ENCODE results near the gene CENPI. TPM values are rescaled to one million over a fixed set of nuclear protein-coding genes. Genes with fewer than 3 reads are reported as not detected.

CENPI gene
- total RNA-seq, 6 experiments from 2014 or later: 6.7 to 15.7 (median 14.3) TPM

DNA sequence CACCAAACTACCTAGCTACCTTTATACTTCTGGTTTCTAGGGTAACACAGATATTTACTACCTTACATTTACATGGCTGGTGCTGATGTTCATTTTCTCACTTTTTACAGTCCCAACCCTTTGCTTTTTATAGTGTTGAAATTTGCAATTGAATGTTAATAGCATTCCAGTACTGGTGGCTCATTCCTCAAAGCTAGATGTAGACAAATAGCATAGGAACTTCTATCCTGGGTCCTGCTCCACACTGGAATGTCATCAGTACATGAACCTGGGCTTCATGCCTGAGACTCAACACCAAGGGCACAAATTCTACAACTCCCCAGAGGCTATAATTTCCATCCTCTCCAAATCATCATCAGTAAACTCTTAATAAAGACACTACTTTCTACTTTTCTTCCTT, 35.8 kb upstream of the CENPI start:
- no peaks in the 10 kb centered on the region for H3K9me3 Mint-ChIP-seq

GRCh38 chrX:101071582-101071981, 26.4 kb upstream of the CENPI start:
- no peak for DNase-seq
- Mint-ChIP-seq H3K27me3 (ENCODE audit: insufficient read depth) (no peaks in the 10 kb centered on the region), H3K4me3 (no peak overlapping the region), H3K4me1 (ENCODE audit: low read depth) (no peaks in the 10 kb centered on the region), H3K36me3 (ENCODE audit: low read depth) (no peaks in the 10 kb centered on the region), H3K27ac (no peak overlapping the region), H3K9me3 (no peaks in the 10 kb centered on the region)
- no peak for TF ChIP-seq CTCF (IDR thresholded peaks at IDR 0.05)

More for the DNA sequence above, 35.8 kb upstream of the CENPI start:
- no peak for DNase-seq
- no peak for TF ChIP-seq CTCF (IDR thresholded peaks at IDR 0.05)
- peaks cover 2% of the 10 kb centered on the region; the same call in 1 of the 2 replicates for H3K27me3 Mint-ChIP-seq (ENCODE audit: insufficient read depth)
- H3K4me3 Mint-ChIP-seq: no peak overlapping the region
- H3K27ac Mint-ChIP-seq: peak overlapping the region; percentile 58
- H3K36me3 Mint-ChIP-seq (ENCODE audit: low read depth): no peaks in the 10 kb centered on the region
- H3K4me1 Mint-ChIP-seq (ENCODE audit: low read depth): peaks cover 19% of the 10 kb centered on the region

DNA sequence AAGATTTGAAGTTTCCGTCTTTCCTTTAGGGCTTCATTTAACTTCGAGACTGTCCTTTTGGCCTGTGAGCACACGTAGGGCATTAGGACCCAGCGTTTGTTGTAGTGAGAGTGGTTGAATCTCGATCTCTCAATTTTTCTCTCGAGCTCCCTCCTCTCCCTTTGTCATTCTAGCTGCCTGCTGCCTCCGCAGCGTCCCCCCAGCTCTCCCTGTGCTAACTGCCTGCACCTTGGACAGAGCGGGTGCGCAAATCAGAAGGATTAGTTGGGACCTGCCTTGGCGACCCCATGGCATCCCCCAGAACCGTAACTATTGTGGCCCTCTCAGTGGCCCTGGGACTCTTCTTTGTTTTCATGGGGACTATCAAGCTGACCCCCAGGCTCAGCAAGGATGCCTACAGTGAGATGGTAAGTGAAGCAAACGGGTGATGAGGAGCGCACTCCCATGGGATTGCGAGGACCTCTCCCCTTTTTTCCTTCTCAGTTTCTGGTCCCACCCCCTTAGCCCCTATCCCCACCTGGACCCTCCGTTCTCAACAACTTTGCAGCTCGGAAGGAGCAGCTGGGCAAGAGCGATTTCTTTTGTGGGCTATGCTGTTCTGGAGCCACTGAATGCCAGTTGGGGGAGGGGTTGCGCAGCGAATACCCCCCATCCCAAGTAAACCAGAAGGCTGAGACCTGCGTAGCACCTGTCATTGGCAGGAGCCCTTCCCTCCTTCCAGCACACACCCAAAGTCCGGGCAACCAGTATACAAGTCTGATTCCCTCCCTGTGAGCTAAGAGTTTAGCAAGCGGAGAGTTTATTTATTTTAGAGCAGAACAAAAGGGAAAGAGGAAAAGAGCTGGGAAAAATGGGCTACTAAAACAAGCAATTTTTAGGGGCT, 19.0 kb upstream of the CENPI start, which contains the start of gene TMEM35A:
TMEM35A (plus strand) TSS at position 164 of the 883 bp plus-strand sequence; CDS start at position 288, 124 bp downstream.
- no peaks in the 10 kb centered on the region for H3K36me3 Mint-ChIP-seq (ENCODE audit: low read depth)
- H3K27me3 Mint-ChIP-seq (ENCODE audit: insufficient read depth): no peaks in the 10 kb centered on the region; the same call in 1 of the 2 replicates
- peaks cover 23% of the 10 kb centered on the region for H3K4me1 Mint-ChIP-seq (ENCODE audit: low read depth)
- peak within 1 kb of the TSS; percentile 87 for H3K4me3 Mint-ChIP-seq
- peak; percentile 4 for DNase-seq
- no peak within 1 kb of the TSS for H3K27ac Mint-ChIP-seq
- H3K9me3 Mint-ChIP-seq: no peaks in the 10 kb centered on the region
- TF ChIP-seq CTCF (IDR thresholded peaks at IDR 0.05): no peak

DNA sequence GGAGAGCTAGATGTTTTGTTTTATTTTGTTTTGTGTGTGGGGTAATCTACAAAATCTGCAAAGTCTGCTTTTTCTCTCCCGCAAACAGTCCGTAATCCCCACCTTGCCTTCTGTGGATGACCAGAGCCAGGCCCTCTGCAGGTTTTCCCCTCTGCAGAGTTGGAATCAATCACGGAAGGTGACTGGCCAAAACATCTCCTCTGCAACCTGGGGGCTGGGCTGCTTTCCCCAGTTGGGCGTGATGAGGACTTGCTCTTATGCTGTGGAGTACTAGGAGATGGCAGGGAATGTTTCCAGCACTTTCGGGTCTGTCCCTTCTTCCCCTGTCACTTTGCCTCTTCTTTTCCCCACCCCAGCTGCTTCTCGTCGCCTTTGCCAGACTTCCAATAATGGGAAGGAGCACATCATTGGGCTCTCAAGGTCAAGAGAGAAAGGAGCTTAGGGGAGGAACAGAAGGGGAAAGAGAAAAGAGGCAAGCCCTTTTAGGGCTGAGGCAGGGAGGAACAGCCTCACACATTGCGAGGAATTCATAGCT, 18.2 kb upstream of the CENPI start:
- no peak overlapping the region for H3K27ac Mint-ChIP-seq
- peak overlapping the region; percentile 87 for H3K4me3 Mint-ChIP-seq
- no peaks in the 10 kb centered on the region; the same call in 1 of the 2 replicates for H3K27me3 Mint-ChIP-seq (ENCODE audit: insufficient read depth)
- no peak for TF ChIP-seq CTCF (IDR thresholded peaks at IDR 0.05)
- H3K36me3 Mint-ChIP-seq (ENCODE audit: low read depth): no peaks in the 10 kb centered on the region
- DNase-seq: no peak
- no peaks in the 10 kb centered on the region for H3K9me3 Mint-ChIP-seq
- peaks cover 23% of the 10 kb centered on the region for H3K4me1 Mint-ChIP-seq (ENCODE audit: low read depth)

DNA sequence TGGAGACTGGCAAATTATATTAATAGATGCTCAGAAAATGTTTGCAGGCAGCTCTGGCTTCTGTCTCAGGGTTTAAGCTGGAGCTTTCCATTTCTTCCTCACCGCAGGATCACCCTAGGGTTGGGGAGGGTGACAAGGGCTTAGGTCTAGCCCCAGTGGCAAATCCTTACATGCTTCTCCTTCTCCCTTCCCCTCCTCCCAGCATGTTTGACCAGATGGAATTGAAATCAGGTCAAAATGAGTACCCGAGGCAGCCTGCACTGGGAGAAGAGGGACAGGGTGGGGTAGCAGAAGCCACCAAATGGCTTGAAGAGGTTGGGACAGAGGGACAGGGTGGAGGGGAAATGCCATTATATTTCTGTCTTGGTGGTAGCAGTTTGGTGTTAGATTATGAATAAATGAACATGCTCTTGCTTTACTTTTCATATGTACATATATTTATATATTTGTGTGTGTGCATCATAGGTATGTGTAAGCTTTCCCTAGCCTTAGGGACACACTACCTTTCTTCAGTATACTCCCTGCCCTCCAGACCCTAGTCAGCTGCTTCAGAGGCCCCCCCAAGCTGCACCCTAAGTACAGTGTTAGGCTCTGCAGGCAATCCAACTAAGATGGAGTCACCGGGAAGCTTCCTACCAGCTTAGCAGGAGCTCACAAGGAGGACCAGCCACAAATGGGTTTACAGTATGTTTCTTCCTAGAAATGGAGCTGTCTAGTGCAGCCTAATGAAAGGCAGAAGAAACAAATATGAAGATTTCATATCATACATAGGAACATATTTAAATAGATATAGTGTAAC, 17.5 kb upstream of the CENPI start:
- Mint-ChIP-seq H3K27me3 (ENCODE audit: insufficient read depth) (no peaks in the 10 kb centered on the region; the same call in 1 of the 2 replicates), H3K4me1 (ENCODE audit: low read depth) (peaks cover 23% of the 10 kb centered on the region), H3K9me3 (no peaks in the 10 kb centered on the region), H3K36me3 (ENCODE audit: low read depth) (no peaks in the 10 kb centered on the region), H3K27ac (no peak overlapping the region), H3K4me3 (no peak overlapping the region; the same call in 1 of the 2 replicates)
- TF ChIP-seq CTCF (IDR thresholded peaks at IDR 0.05): no peak
- DNase-seq: no peak

Measured in HFFc6 (cell line).